Astrocyte of the cerebellum (primary cell): ENCODE results near the gene IFT52.

Experiments used
- DNase-seq: peaks from one replicate; pipeline ENCODE4 v3.0.0-alpha.2; 2011; ENCODE audit warnings: low read depth
- H3K4me3 ChIP-seq: 2 replicates; pipeline ENCODE4 v1.5.1; 2011; ENCODE audit warnings: mild to moderate bottlenecking, low read depth, low read length, moderate library complexity
- CTCF ChIP-seq: IDR thresholded peaks from 2 replicates; pipeline ENCODE4 v1.5.1; 2012; ENCODE audit warnings: low read length, low read depth, moderate library complexity, mild to moderate bottlenecking; ENCODE audit errors: missing control alignments
- in situ Hi-C: cut with HindIII; loops from 2 replicates; pipeline ENCODE4 v1.10.0; 2017; ENCODE audit warnings: low sequenced_read_pairs

IFT52 gene

GRCh38 chr20:43572891-43573290, 17.8 kb upstream of the IFT52 start:
- TF ChIP-seq CTCF = no peak
- no peak overlapping the region for H3K4me3 ChIP-seq
- DNase-seq = no peak
- in situ Hi-C loops = no loop called here

- in situ Hi-C loops = no loop called here
- no peak for DNase-seq
- no peak overlapping the region for H3K4me3 ChIP-seq
- no peak for TF ChIP-seq CTCF
Measured at GRCh38 chr20:43576108-43576507, 14.6 kb upstream of the IFT52 start.

- TF ChIP-seq CTCF = no peak
- no peak for DNase-seq
- in situ Hi-C loops = no loop called here
Measured at GRCh38 chr20:43579861-43580793, 10.6 kb upstream of the IFT52 start.

GRCh38 chr20:43583133-43583864, 7.4 kb upstream of the IFT52 start:
- H3K4me3 ChIP-seq = no peak overlapping the region
- TF ChIP-seq CTCF = no peak
- in situ Hi-C loops = no loop called here
- no peak for DNase-seq

More at GRCh38 chr20:43579861-43580793, 10.6 kb upstream of the IFT52 start:
- H3K4me3 ChIP-seq = no peak overlapping the region

GRCh38 chr20:43583982-43584432, 6.7 kb upstream of the IFT52 start:
- in situ Hi-C loops = no loop called here
- TF ChIP-seq CTCF = no peak
- DNase-seq = peak; percentile 91
- H3K4me3 ChIP-seq = no peak overlapping the region

GRCh38 chr20:43584448-43585136, 6.1 kb upstream of the IFT52 start:
- TF ChIP-seq CTCF = no peak
- DNase-seq = no peak
- H3K4me3 ChIP-seq = no peak overlapping the region
- in situ Hi-C loops = no loop called here
